HCT116 (cell line): ENCODE data around the gene FTCD. TPM values are rescaled to one million over a fixed set of nuclear protein-coding genes. Genes with fewer than 3 reads are reported as not detected.
A peak's percentile ranks its signal among the peaks of the same experiment; 100 is the strongest.

Experiments
- ATAC-seq: fragments of 200-7000 bp; cut with Tn5 transposase; 2 replicates; pipeline ENCODE4 v1.9.1; 2020; ENCODE audit warnings: mild to moderate bottlenecking, moderate library complexity
- BruUV-seq: library from RNA; stranded (reverse); fragments of 400-500 nt; replicated peaks from 2 replicates; lab custom pipeline; 2021; lab: Mats Ljungman, UMichigan
- CTCF ChIA-PET: fragments of 300-600 bp; sonication (Branson Sonifier 250); formaldehyde crosslinking; loops from one replicate; lab custom pipeline; 2021; ENCODE audit warnings: antibody characterized with exemption; lab: Charles Lee
- POLR2A ChIA-PET: fragments of 300-600, 350-600 bp; sonication (Branson Sonifier 250); formaldehyde crosslinking; loops from one replicate; lab custom pipeline; 2021; ENCODE audit warnings: antibody characterized with exemption; lab: Charles Lee
- RAD21 ChIA-PET, 2 experiments: fragments of 300-600 bp; sonication (Branson Sonifier 250); formaldehyde crosslinking; loops; one replicate each; lab custom pipeline; 2023; ENCODE audit warnings: low total read pairs in 2 of 2; ENCODE audit not compliant: uncharacterized antibody in 2 of 2, unreplicated experiment in 2 of 2, low non-redundant PET in 1 of 2; lab: Charles Lee
- DNase-seq: peaks from one replicate; pipeline ENCODE4 v3.0.0-alpha.2; 2010; ENCODE audit warnings: low read depth, low spot score
- H2AFZ ChIP-seq: fragments of 200-600 bp; shearing (Covaris generic), sonication (generic); 2 replicates; pipeline ENCODE4 v1.6.1; 2017; ENCODE audit warnings: low read depth, mixed run types, mixed read lengths, antibody characterized with exemption, low read length; ENCODE audit not compliant: poor library complexity, severe bottlenecking
- H3K27ac ChIP-seq: 2 replicates; pipeline ENCODE4 v1.5.1; 2012; ENCODE audit warnings: low read depth, low read length
- H3K27me3 ChIP-seq: fragments of 200-600 bp; sonication (generic); 2 replicates; pipeline ENCODE4 v1.6.1; 2016; ENCODE audit warnings: mixed run types, low read length, mixed read lengths; ENCODE audit not compliant: insufficient read depth
- H3K36me3 ChIP-seq, 2 experiments: fragments of 200-500 bp in 1 of 2; fragments of 200-600 bp in 1 of 2; sonication (Bioruptor generic) in 1 of 2; sonication (generic) in 1 of 2; 2 replicates each; pipeline versions ENCODE4 v1.5.1 to v1.6.1; 2014 to 2016; ENCODE audit warnings: low read length in 2 of 2, inconsistent platforms in 1 of 2, mixed read lengths in 1 of 2, mixed run types in 1 of 2; ENCODE audit not compliant: insufficient read depth in 2 of 2, control insufficient read depth in 1 of 2
- H3K4me1 ChIP-seq, 2 experiments: fragments of 200-600 bp in 1 of 2; sonication (generic) in 1 of 2; 2 replicates each; pipeline versions ENCODE4 v1.5.1 to v1.6.1; 2012 to 2017; ENCODE audit warnings: low read length in 2 of 2, inconsistent platforms in 1 of 2, mild to moderate bottlenecking in 1 of 2, mixed read lengths in 1 of 2, mixed run types in 1 of 2, moderate library complexity in 1 of 2; ENCODE audit not compliant: insufficient read depth in 2 of 2, control insufficient read depth in 1 of 2
- H3K4me2 ChIP-seq: fragments of 200-600 bp; sonication (generic); 2 replicates; pipeline ENCODE4 v1.6.1; 2017; ENCODE audit warnings: mixed run types, low read length, mixed read lengths
- H3K4me3 ChIP-seq, 2 experiments: fragments of 200-600 bp in 1 of 2; sonication (generic) in 1 of 2; replicated peaks in 1 of 2; 2 replicates each; pipeline ENCODE4 v1.5.1; 2011 to 2016; ENCODE audit warnings: low read length in 2 of 2, control low read depth in 1 of 2, low read depth in 1 of 2, mild to moderate bottlenecking in 1 of 2, mixed read lengths in 1 of 2, mixed run types in 1 of 2
- H3K79me2 ChIP-seq: fragments of 200-600 bp; sonication (generic); 2 replicates; pipeline ENCODE4 v1.6.1; 2017; ENCODE audit warnings: mild to moderate bottlenecking, mixed run types, low read length, moderate library complexity, mixed read lengths; ENCODE audit not compliant: insufficient read depth
- H3K9ac ChIP-seq: fragments of 200-600 bp; sonication (generic); 2 replicates; pipeline ENCODE4 v1.6.1; 2016; ENCODE audit warnings: low read length, mixed read lengths
- H3K9me2 ChIP-seq: fragments of 200-600 bp; sonication (generic), shearing (Covaris generic); 2 replicates; pipeline ENCODE4 v1.6.1; 2017; ENCODE audit warnings: mixed run types, mild to moderate bottlenecking, moderate library complexity; ENCODE audit not compliant: insufficient read depth
- H3K9me3 ChIP-seq, 2 experiments: fragments of 200-500 bp in 1 of 2; fragments of 200-600 bp in 1 of 2; sonication (Bioruptor generic) in 1 of 2; sonication (generic) in 1 of 2; 2 replicates each; pipeline ENCODE4 v1.6.1; 2014 to 2017; ENCODE audit warnings: low read length in 2 of 2, mixed read lengths in 2 of 2, inconsistent platforms in 1 of 2, low read depth in 1 of 2, mild to moderate bottlenecking in 1 of 2, mixed run types in 1 of 2, moderate library complexity in 1 of 2; ENCODE audit not compliant: control insufficient read depth in 1 of 2, insufficient read depth in 1 of 2
- H4K20me1 ChIP-seq: fragments of 200-600 bp; sonication (generic), shearing (Covaris generic); 2 replicates; pipeline ENCODE4 v1.6.1; 2017; ENCODE audit warnings: mixed run types, mild to moderate bottlenecking, moderate library complexity; ENCODE audit not compliant: insufficient read depth
- CTCF ChIP-seq, 3 experiments: fragments of 200-600 bp in 1 of 3; sonication (generic) in 1 of 3; IDR thresholded peaks in 2 of 3; conservative IDR thresholded peaks in 1 of 3; 2 replicates each; pipeline ENCODE4 v1.5.1; 2012 to 2017; ENCODE audit warnings: low read depth in 2 of 3, low read length in 2 of 3, antibody characterized with exemption in 1 of 3, borderline replicate concordance in 1 of 3, control low read depth in 1 of 3, mild to moderate bottlenecking in 1 of 3, mixed read lengths in 1 of 3, mixed run types in 1 of 3, moderate library complexity in 1 of 3; ENCODE audit not compliant: insufficient read depth in 1 of 3
- EGR1 ChIP-seq: IDR thresholded peaks from 2 replicates; pipeline ENCODE4 v1.6.1; 2012; ENCODE audit warnings: low read depth
- ELF1 ChIP-seq: IDR thresholded peaks from 2 replicates; pipeline ENCODE4 v1.6.1; 2012; ENCODE audit warnings: low read depth, borderline replicate concordance
- EZH2 ChIP-seq: fragments of 200-600 bp; sonication (generic); IDR thresholded peaks from 2 replicates; pipeline ENCODE4 v1.6.1; 2017; ENCODE audit warnings: antibody characterized with exemption, mixed run types
- JUND ChIP-seq: IDR thresholded peaks from 2 replicates; pipeline ENCODE4 v1.6.1; 2012
- POLR2A ChIP-seq: IDR thresholded peaks from 2 replicates; pipeline ENCODE4 v1.7.0; 2011; ENCODE audit warnings: borderline replicate concordance; ENCODE audit not compliant: insufficient read depth, insufficient read length; ENCODE audit errors: extremely low read depth
- POLR2AphosphoS5 ChIP-seq: IDR thresholded peaks from 2 replicates; pipeline ENCODE4 v1.6.1; 2011; ENCODE audit warnings: mild to moderate bottlenecking, low read depth, low read length, moderate library complexity
- REST ChIP-seq: IDR thresholded peaks from 2 replicates; pipeline ENCODE4 v1.6.1; 2012; ENCODE audit warnings: low read depth
- SP1 ChIP-seq: IDR thresholded peaks from 2 replicates; pipeline ENCODE4 v1.6.1; 2012; ENCODE audit warnings: low read depth
- SRF ChIP-seq: IDR thresholded peaks from 2 replicates; pipeline ENCODE4 v1.6.1; 2012; ENCODE audit warnings: low read depth
- TCF7L2 ChIP-seq: IDR thresholded peaks from 2 replicates; pipeline ENCODE4 v1.7.0; 2011; ENCODE audit warnings: borderline replicate concordance, inconsistent platforms; ENCODE audit not compliant: insufficient read depth, insufficient read length; ENCODE audit errors: extremely low read depth
- YY1 ChIP-seq: IDR thresholded peaks from 2 replicates; pipeline ENCODE4 v1.6.1; 2011; ENCODE audit warnings: low read length, low read depth, moderate library complexity, mild to moderate bottlenecking; ENCODE audit not compliant: insufficient replicate concordance; ENCODE audit errors: extremely low read depth
- intact Hi-C: fragments of 100-400 bp; cut with micrococcal nuclease; formaldehyde crosslinking; loops from 2 replicates; pipeline ENCODE4 v1.10.0; 2022
- total RNA-seq: library from RNA; stranded (reverse); gene quantifications from one replicate; pipeline ENCODE4 v1.2.1, GENCODE V29; 2021; ENCODE audit not compliant: unreplicated experiment

FTCD gene
- total RNA-seq, 1 experiment from 2014 or later, result 2.5 TPM

- POLR2A ChIA-PET, result no interaction called here
- Histone ChIP-seq H4K20me1 (no peaks in the 10 kb centered on the region), H3K4me1 (peaks cover 0 to 19% of the 10 kb centered on the region in 2 experiments; a peak in 2 of 4 replicates), H3K27me3 (no peaks in the 10 kb centered on the region), H3K36me3 (no peaks in the 10 kb centered on the region), H3K79me2 (no peaks in the 10 kb centered on the region), H3K27ac (peak overlapping the region; percentile 12; the same call in 1 of the 2 replicates), H3K4me2 (no peak overlapping the region), H3K9ac (no peak overlapping the region), H3K4me3 (no peak overlapping the region), H3K9me3 (no peaks in the 10 kb centered on the region), H3K9me2 (no peaks in the 10 kb centered on the region), H2AFZ (no peak overlapping the region)
- TF ChIP-seq POLR2A (no peak), EZH2 (no peak), YY1 (no peak), CTCF (IDR thresholded peaks at IDR 0.05 in 2 of 3, conservative IDR thresholded peaks at IDR 0.05 in 1 of 3; ENCODE audit: borderline replicate concordance in 1 of 3, insufficient read depth in 1 of 3, low read depth in 2 of 3, low read length in 2 of 3) (no peak), REST (no peak), SRF (no peak), POLR2AphosphoS5 (no peak), SP1 (no peak), EGR1 (no peak), ELF1 (no peak), JUND (no peak), TCF7L2 (no peak)
- CTCF ChIA-PET, result no interaction called here
- RAD21 ChIA-PET, result no interaction called here
- intact Hi-C loops, result loop anchor here (5.0 to 10.0 kb wide), 4 partner anchors 67 to 182 kb away; partner anchors contain the start of genes MCM3AP and YBEY
- BruUV-seq, result no TSS peak
- DNase-seq, result no peak
- ATAC-seq, result no peak
These were observed 10.1 kb downstream of the FTCD start for GRCh38 chr21:46145159-46145839.
